Left lung (tissue), 10 donors: ENCODE measurements around the gene ZBTB20. TPM values are rescaled to one million over a fixed set of nuclear protein-coding genes. Genes with fewer than 3 reads are reported as not detected.

ENCODE experiments used
- ATAC-seq: fragments of 200-7000 bp; cut with Tn5 transposase; one replicate; pipeline ENCODE4 v1.9.1; 2020; ENCODE audit warnings: moderate library complexity
- DNase-seq, 4 donors: peaks; one replicate each; pipeline ENCODE4 v3.0.0-alpha.2; 2013 to 2020
- H3K27ac ChIP-seq, 2 donors: fragments of 200-600 bp; sonication (generic) in 1 of 2; one replicate each; pipeline versions ENCODE4 v1.5.0 to v1.8.0; 2020 to 2021
- H3K27me3 ChIP-seq, 2 donors: fragments of 200-600 bp; sonication (generic) in 1 of 2; one replicate each; pipeline versions ENCODE4 v1.5.0 to v1.8.0; 2020 to 2021
- H3K36me3 ChIP-seq, 2 donors: fragments of 200-600 bp; sonication (generic) in 1 of 2; one replicate each; pipeline versions ENCODE4 v1.5.0 to v1.8.0; 2020 to 2021
- H3K4me1 ChIP-seq, 2 donors: fragments of 200-600 bp; one replicate each; pipeline ENCODE4 v1.8.0; 2021
- H3K4me3 ChIP-seq, 2 donors: fragments of 200-600 bp; sonication (generic) in 1 of 2; one replicate each; pipeline versions ENCODE4 v1.5.0 to v1.8.0; 2020 to 2021; ENCODE audit warnings: mild to moderate bottlenecking in 1 of 2
- H3K9me3 ChIP-seq, 2 donors: fragments of 200-600 bp; sonication (generic) in 1 of 2; one replicate each; pipeline versions ENCODE4 v1.5.0 to v1.8.0; 2020 to 2021
- CTCF ChIP-seq, 2 donors: fragments of 200-600 bp; sonication (generic) in 1 of 2; IDR thresholded peaks; one replicate each; pipeline versions ENCODE4 v1.5.0 to v1.8.0; 2021; ENCODE audit warnings: antibody characterized with exemption in 2 of 2
- intact Hi-C, 2 donors: fragments of 100-400 bp; cut with DNase I; formaldehyde crosslinking; loops; one replicate each; pipeline versions ENCODE4 v1.11.2 to v1.14.2; 2022
- polyA plus RNA-seq, 6 donors: library from polyadenylated mRNA; unstranded; fragments of 120-200 nt; gene quantifications; one replicate each; pipeline ENCODE4 v1.2.1, GENCODE V29; 2013; ENCODE audit not compliant: insufficient read length in 6 of 6
- total RNA-seq, 2 donors: library from RNA; stranded (reverse); fragmentation: NEBNext Ultra II Directional; extraction: Animal tissue kit (Norgen Biotek cat#: 25700); gene quantifications; one replicate each; pipeline ENCODE4 v1.2.1, GENCODE V29; 2021
- donor health status: DM: no; HTN: yes; CAD: no.
- donor health status: DM: no; HTN: no; CAD: no.

The ZBTB20 gene
- total and polyA plus RNA-seq, 8 donors, result 1.1 to 63.5 (median 6.0) TPM

- no peak for TF ChIP-seq CTCF (IDR thresholded peaks at IDR 0.05)
- intact Hi-C loops, result no loop called here
Observed at GRCh38 chr3:114878114-114878839, 268.8 kb downstream of the ZBTB20 start.

GRCh38 chr3:114877378-114878113 is 269.5 kb downstream of the ZBTB20 start:
- intact Hi-C loops, result no loop called here
- DNase-seq (no peak), ATAC-seq (no peak)
- Histone ChIP-seq H3K4me3 (no peak overlapping the region), H3K9me3 (no peaks in the 10 kb centered on the region), H3K36me3 (no peaks in the 10 kb centered on the region), H3K4me1 (peaks cover 12 to 16% of the 10 kb centered on the region in 2 donors), H3K27me3 (no peaks in the 10 kb centered on the region), H3K27ac (no peak overlapping the region)
- no peak for TF ChIP-seq CTCF (IDR thresholded peaks at IDR 0.05)

More at GRCh38 chr3:114878114-114878839, 268.8 kb downstream of the ZBTB20 start:
- Histone ChIP-seq H3K9me3 (no peaks in the 10 kb centered on the region), H3K27ac (no peak overlapping the region), H3K36me3 (no peaks in the 10 kb centered on the region), H3K4me1 (peaks cover 12 to 16% of the 10 kb centered on the region in 2 donors), H3K27me3 (no peaks in the 10 kb centered on the region), H3K4me3 (no peak overlapping the region)
- DNase-seq (no peak), ATAC-seq (peak; percentile 31)

- no peak for TF ChIP-seq CTCF (IDR thresholded peaks at IDR 0.05)
- H3K4me3 ChIP-seq, result no peak overlapping the region
- peak overlapping the region in 1 of 2 donors; percentile 42 for H3K27ac ChIP-seq
- no peaks in the 10 kb centered on the region for H3K36me3 ChIP-seq
- intact Hi-C loops, result no loop called here
- ATAC-seq (no peak), DNase-seq (no peak)
- H3K9me3 ChIP-seq, result no peaks in the 10 kb centered on the region
- peaks cover 8 to 13% of the 10 kb centered on the region in 2 donors for H3K4me1 ChIP-seq
- H3K27me3 ChIP-seq, result no peaks in the 10 kb centered on the region
Observed at GRCh38 chr3:114874522-114874971, 272.5 kb downstream of the ZBTB20 start.

GRCh38 chr3:114873591-114873990 is 273.5 kb downstream of the ZBTB20 start:
- TF ChIP-seq CTCF (IDR thresholded peaks at IDR 0.05), result no peak
- DNase-seq, result no peak
- intact Hi-C loops, result no loop called here

GRCh38 chr3:114872588-114872987 is 274.5 kb downstream of the ZBTB20 start:
- DNase-seq (no peak), ATAC-seq (peak; percentile 58)
- no peak for TF ChIP-seq CTCF (IDR thresholded peaks at IDR 0.05)
- Histone ChIP-seq H3K4me3 (no peak overlapping the region), H3K27ac (no peak overlapping the region), H3K27me3 (no peaks in the 10 kb centered on the region), H3K4me1 (no peaks in the 10 kb centered on the region), H3K9me3 (no peaks in the 10 kb centered on the region), H3K36me3 (no peaks in the 10 kb centered on the region)
- intact Hi-C loops, result no loop called here

More at GRCh38 chr3:114873591-114873990, 273.5 kb downstream of the ZBTB20 start:
- Histone ChIP-seq H3K27me3 (no peaks in the 10 kb centered on the region), H3K27ac (no peak overlapping the region), H3K36me3 (no peaks in the 10 kb centered on the region), H3K4me3 (no peak overlapping the region), H3K9me3 (no peaks in the 10 kb centered on the region), H3K4me1 (peaks cover 0 to 4% of the 10 kb centered on the region in 2 donors)
- no peak for ATAC-seq
